ENCODE results near the gene CCL11. TPM values are rescaled to one million over a fixed set of nuclear protein-coding genes. Genes with fewer than 3 reads are reported as not detected.

Gene CCL11
- total RNA-seq, 1 experiment from 2014 or later = not detected

- intact Hi-C loops (cut with micrococcal nuclease; ENCODE audit: unreplicated experiment) = no loop called here
- H3K9me3 Mint-ChIP-seq (ENCODE audit: low read depth, unreplicated experiment) = no peaks in the 10 kb centered on the region
- no TSS peak for BruUV-seq (replicated peaks)
- DNase-seq = no peak
- H3K27ac Mint-ChIP-seq (ENCODE audit: unreplicated experiment) = no peak overlapping the region
- H3K4me1 Mint-ChIP-seq (ENCODE audit: low read depth, unreplicated experiment) = no peaks in the 10 kb centered on the region
- CTCF ChIA-PET = no interaction called here
- H3K27me3 Mint-ChIP-seq (ENCODE audit: unreplicated experiment) = peaks cover 66% of the 10 kb centered on the region
- no peak overlapping the region for H3K4me3 Mint-ChIP-seq (ENCODE audit: low read depth, unreplicated experiment)
- H3K36me3 Mint-ChIP-seq (ENCODE audit: insufficient read depth, unreplicated experiment) = no peaks in the 10 kb centered on the region
- TF ChIP-seq CTCF (IDR thresholded peaks at IDR 0.05; ENCODE audit: unreplicated experiment) = no peak
Observed at GRCh38 chr17:34301986-34302385, 16.4 kb downstream of the CCL11 start.

GRCh38 chr17:34302636-34303035 is 17.1 kb downstream of the CCL11 start:
- CTCF ChIA-PET = no interaction called here
- no peak for TF ChIP-seq CTCF (IDR thresholded peaks at IDR 0.05; ENCODE audit: unreplicated experiment)
- DNase-seq = no peak
- H3K27me3 Mint-ChIP-seq (ENCODE audit: unreplicated experiment) = peaks cover 72% of the 10 kb centered on the region
- intact Hi-C loops (cut with micrococcal nuclease; ENCODE audit: unreplicated experiment) = no loop called here
- BruUV-seq (replicated peaks) = no TSS peak
- H3K36me3 Mint-ChIP-seq (ENCODE audit: insufficient read depth, unreplicated experiment) = no peaks in the 10 kb centered on the region
- no peaks in the 10 kb centered on the region for H3K9me3 Mint-ChIP-seq (ENCODE audit: low read depth, unreplicated experiment)
- no peak overlapping the region for H3K4me3 Mint-ChIP-seq (ENCODE audit: low read depth, unreplicated experiment)
- no peaks in the 10 kb centered on the region for H3K4me1 Mint-ChIP-seq (ENCODE audit: low read depth, unreplicated experiment)
- H3K27ac Mint-ChIP-seq (ENCODE audit: unreplicated experiment) = no peak overlapping the region

GRCh38 chr17:34303606-34304005 is 18.1 kb downstream of the CCL11 start:
- no peaks in the 10 kb centered on the region for H3K4me1 Mint-ChIP-seq (ENCODE audit: low read depth, unreplicated experiment)
- no peak overlapping the region for H3K4me3 Mint-ChIP-seq (ENCODE audit: low read depth, unreplicated experiment)
- H3K27ac Mint-ChIP-seq (ENCODE audit: unreplicated experiment) = no peak overlapping the region
- TF ChIP-seq CTCF (IDR thresholded peaks at IDR 0.05; ENCODE audit: unreplicated experiment) = no peak
- no peaks in the 10 kb centered on the region for H3K36me3 Mint-ChIP-seq (ENCODE audit: insufficient read depth, unreplicated experiment)
- no peaks in the 10 kb centered on the region for H3K9me3 Mint-ChIP-seq (ENCODE audit: low read depth, unreplicated experiment)
- BruUV-seq (replicated peaks) = no TSS peak
- DNase-seq = no peak
- CTCF ChIA-PET = no interaction called here
- peaks cover 79% of the 10 kb centered on the region for H3K27me3 Mint-ChIP-seq (ENCODE audit: unreplicated experiment)
- intact Hi-C loops (cut with micrococcal nuclease; ENCODE audit: unreplicated experiment) = no loop called here

GRCh38 chr17:34305061-34305460 is 19.5 kb downstream of the CCL11 start:
- no peak for TF ChIP-seq CTCF (IDR thresholded peaks at IDR 0.05; ENCODE audit: unreplicated experiment)
- no peak overlapping the region for H3K27ac Mint-ChIP-seq (ENCODE audit: unreplicated experiment)
- H3K27me3 Mint-ChIP-seq (ENCODE audit: unreplicated experiment) = peaks cover 88% of the 10 kb centered on the region
- intact Hi-C loops (cut with micrococcal nuclease; ENCODE audit: unreplicated experiment) = no loop called here
- no peak for DNase-seq
- no peaks in the 10 kb centered on the region for H3K9me3 Mint-ChIP-seq (ENCODE audit: low read depth, unreplicated experiment)
- H3K4me3 Mint-ChIP-seq (ENCODE audit: low read depth, unreplicated experiment) = no peak overlapping the region
- no TSS peak for BruUV-seq (replicated peaks)
- no peaks in the 10 kb centered on the region for H3K4me1 Mint-ChIP-seq (ENCODE audit: low read depth, unreplicated experiment)
- no peaks in the 10 kb centered on the region for H3K36me3 Mint-ChIP-seq (ENCODE audit: insufficient read depth, unreplicated experiment)
- CTCF ChIA-PET = no interaction called here
